HepG2 (cell line): ENCODE results near the gene PKD2L1. TPM values are rescaled to one million over a fixed set of nuclear protein-coding genes. Genes with fewer than 3 reads are reported as not detected.

Source experiments
- BORCS8-MEF2B ChIP-seq: sonication (generic); formaldehyde crosslinking; IDR thresholded peaks from 2 replicates; pipeline ENCODE4 v1.8.0; 2022; ENCODE audit warnings: mild to moderate bottlenecking, missing genetic modification reagents
- BRD4 ChIP-seq: sonication (generic); formaldehyde crosslinking; IDR thresholded peaks from 2 replicates; pipeline ENCODE4 v1.4.0; 2020; ENCODE audit warnings: missing genetic modification reagents
- ETV5 ChIP-seq: IDR thresholded peaks from 2 replicates; pipeline ENCODE4 v1.6.1; 2018; ENCODE audit warnings: missing biosample characterization, missing genetic modification reagents, inconsistent platforms, borderline replicate concordance
- HMGA1 ChIP-seq: sonication (generic); formaldehyde crosslinking; conservative IDR thresholded peaks from 2 replicates; pipeline ENCODE4 v1.4.0; 2020; ENCODE audit warnings: missing genetic modification reagents
- MIXL1 ChIP-seq: IDR thresholded peaks from 2 replicates; pipeline ENCODE4 v1.6.1; 2016
- MTA1 ChIP-seq: sonication (generic); formaldehyde crosslinking; IDR thresholded peaks from 2 replicates; pipeline ENCODE4 v1.4.0; 2020; ENCODE audit warnings: missing genetic modification reagents, mild to moderate bottlenecking, borderline replicate concordance
- NBN ChIP-seq: fragments of 450-650 bp; conservative IDR thresholded peaks from 2 replicates; pipeline ENCODE4 v1.6.1; 2017
- PAX8 ChIP-seq: sonication (generic); formaldehyde crosslinking; IDR thresholded peaks from 2 replicates; pipeline ENCODE4 v1.8.0; 2022; ENCODE audit warnings: mild to moderate bottlenecking, missing genetic modification reagents, borderline replicate concordance
- PHB2 ChIP-seq: fragments of 450-650 bp; IDR thresholded peaks from 2 replicates; pipeline ENCODE4 v1.6.1; 2018; ENCODE audit not compliant: partially characterized antibody
- PLRG1 ChIP-seq: fragments of 450-650 bp; conservative IDR thresholded peaks from 2 replicates; pipeline ENCODE4 v1.6.1; 2016
- RBFOX2 ChIP-seq: fragments of 200-400 bp; formaldehyde crosslinking; IDR thresholded peaks from 2 replicates; pipeline ENCODE4 v1.6.1; 2017; ENCODE audit warnings: low read depth, mild to moderate bottlenecking, low read length
- SP1 ChIP-seq, 2 experiments: fragments of 450-650 bp in 1 of 2; sonication (generic) in 1 of 2; formaldehyde crosslinking in 1 of 2; IDR thresholded peaks; 2 replicates each; pipeline versions ENCODE4 v1.4.0 to v1.6.1; 2016 to 2020; ENCODE audit warnings: missing genetic modification reagents in 1 of 2
- SP5 ChIP-seq: IDR thresholded peaks from 2 replicates; pipeline ENCODE4 v1.6.1; 2016; ENCODE audit warnings: low read depth, borderline replicate concordance
- TCF7L2 ChIP-seq: IDR thresholded peaks from 2 replicates; pipeline ENCODE4 v1.6.1; 2011; ENCODE audit warnings: mild to moderate bottlenecking, low read depth, low read length, moderate library complexity
- ZFP36L1 ChIP-seq: sonication (generic); formaldehyde crosslinking; IDR thresholded peaks from 2 replicates; pipeline ENCODE4 v1.8.0; 2022; ENCODE audit warnings: mild to moderate bottlenecking, missing genetic modification reagents, moderate library complexity
- ZKSCAN5 ChIP-seq: sonication (generic); formaldehyde crosslinking; IDR thresholded peaks from 2 replicates; pipeline ENCODE4 v1.5.1; 2020; ENCODE audit warnings: mild to moderate bottlenecking, missing genetic modification reagents
- ZNF143 ChIP-seq: sonication (generic); formaldehyde crosslinking; IDR thresholded peaks from 2 replicates; pipeline ENCODE4 v1.4.0; 2020; ENCODE audit warnings: missing genetic modification reagents
- ZNF317 ChIP-seq: sonication (generic); formaldehyde crosslinking; IDR thresholded peaks from 2 replicates; pipeline ENCODE4 v1.5.0; 2020; ENCODE audit warnings: mild to moderate bottlenecking, missing genetic modification reagents
- ZNF512 ChIP-seq: sonication (generic); formaldehyde crosslinking; IDR thresholded peaks from 2 replicates; pipeline ENCODE4 v1.4.0; 2020; ENCODE audit warnings: mild to moderate bottlenecking, missing genetic modification reagents
- ZNF652 ChIP-seq: IDR thresholded peaks from 2 replicates; pipeline ENCODE4 v1.6.1; 2016; ENCODE audit warnings: low read depth, borderline replicate concordance
- polyA plus RNA-seq, 8 experiments: library from polyadenylated mRNA; depleted of rRNA in 3 of 8; stranded (reverse) in 7 of 8; unstranded in 1 of 8; fragments of >200 nt; fragmentation: Illumina TruSeq in 4 of 8; extraction: Trizol in 4 of 8; gene quantifications; 2 replicates each; pipeline versions ENCODE4 v1.2.1 to v1.2.3, GENCODE V29; 2011 to 2016; ENCODE audit warnings: low read depth in 4 of 8, missing spikeins in 1 of 8, mixed read lengths in 1 of 8; ENCODE audit not compliant: insufficient read depth in 1 of 8
- total RNA-seq, 5 experiments: library from RNA; depleted of rRNA; stranded (reverse); fragments of >200 nt; fragmentation: Illumina TruSeq; extraction: Trizol; gene quantifications; 2 replicates each; pipeline ENCODE4 v1.2.3, GENCODE V29; 2016; ENCODE audit warnings: low read depth in 1 of 5
- TF ChIP-seq, protein P1 (sequence below): sonication (generic); formaldehyde crosslinking; conservative IDR thresholded peaks from 2 replicates; pipeline ENCODE4 v1.8.1; 2023; ENCODE audit warnings: missing genetic modification reagents
- TF ChIP-seq, protein P2 (sequence below), 2 experiments: sonication (generic) in 1 of 2; formaldehyde crosslinking in 1 of 2; IDR thresholded peaks; 2 replicates each; pipeline versions ENCODE4 v1.4.0 to v1.6.1; 2018 to 2020; ENCODE audit warnings: missing genetic modification reagents in 2 of 2, borderline replicate concordance in 1 of 2, low read depth in 1 of 2, mild to moderate bottlenecking in 1 of 2, missing biosample characterization in 1 of 2
- TF ChIP-seq, protein P3 (sequence below): sonication (generic); formaldehyde crosslinking; IDR thresholded peaks from 2 replicates; pipeline ENCODE4 v1.8.1; 2023; ENCODE audit warnings: missing genetic modification reagents, mild to moderate bottlenecking, borderline replicate concordance

PKD2L1 gene
- total and polyA plus RNA-seq, 2 of the 13 experiments (the other 11 are each of a cell fraction or from before 2014, with no cell fraction given) = 0.07 to 0.15 TPM

GRCh38 chr10:100286051-100287033 lies 43.7 kb downstream of the PKD2L1 start, which contains the start of gene BLOC1S2 (continued):
- TF ChIP-seq, protein P1, sequence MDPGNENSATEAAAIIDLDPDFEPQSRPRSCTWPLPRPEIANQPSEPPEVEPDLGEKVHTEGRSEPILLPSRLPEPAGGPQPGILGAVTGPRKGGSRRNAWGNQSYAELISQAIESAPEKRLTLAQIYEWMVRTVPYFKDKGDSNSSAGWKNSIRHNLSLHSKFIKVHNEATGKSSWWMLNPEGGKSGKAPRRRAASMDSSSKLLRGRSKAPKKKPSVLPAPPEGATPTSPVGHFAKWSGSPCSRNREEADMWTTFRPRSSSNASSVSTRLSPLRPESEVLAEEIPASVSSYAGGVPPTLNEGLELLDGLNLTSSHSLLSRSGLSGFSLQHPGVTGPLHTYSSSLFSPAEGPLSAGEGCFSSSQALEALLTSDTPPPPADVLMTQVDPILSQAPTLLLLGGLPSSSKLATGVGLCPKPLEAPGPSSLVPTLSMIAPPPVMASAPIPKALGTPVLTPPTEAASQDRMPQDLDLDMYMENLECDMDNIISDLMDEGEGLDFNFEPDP (CRISPR knock-in tag) = no peak
- TF ChIP-seq PHB2 (no peak), BORCS8-MEF2B (CRISPR knock-in tag) (no peak), MTA1 (CRISPR knock-in tag) (peak; percentile 76; the same call in 1 of the 2 replicates), SP1 (IDR thresholded peaks at IDR 0.05) (no peak), SP1 (CRISPR knock-in tag; IDR thresholded peaks at IDR 0.05) (peak; percentile 60; the same call in 1 of the 2 replicates), TCF7L2 (no peak), ZNF512 (CRISPR knock-in tag) (no peak), SP5 (CRISPR knock-in tag) (peak; percentile 72; the same call in 1 of the 2 replicates), PAX8 (CRISPR knock-in tag) (no peak), ZFP36L1 (CRISPR knock-in tag) (no peak), ZNF652 (CRISPR knock-in tag) (no peak), PLRG1 (no peak), ZNF143 (CRISPR knock-in tag) (0 out of 2 replicates have a peak, but pooled peaks have one; percentile 30), ETV5 (CRISPR knock-in tag) (peak; percentile 83; the same call in 1 of the 2 replicates), ZNF317 (CRISPR knock-in tag) (peak; percentile 67; the same call in 1 of the 2 replicates), RBFOX2 (peak; percentile 96), MIXL1 (CRISPR knock-in tag) (no peak), BRD4 (peak; percentile 75), HMGA1 (no peak), NBN (no peak), ZKSCAN5 (CRISPR knock-in tag) (no peak)
- TF ChIP-seq, protein P2, sequence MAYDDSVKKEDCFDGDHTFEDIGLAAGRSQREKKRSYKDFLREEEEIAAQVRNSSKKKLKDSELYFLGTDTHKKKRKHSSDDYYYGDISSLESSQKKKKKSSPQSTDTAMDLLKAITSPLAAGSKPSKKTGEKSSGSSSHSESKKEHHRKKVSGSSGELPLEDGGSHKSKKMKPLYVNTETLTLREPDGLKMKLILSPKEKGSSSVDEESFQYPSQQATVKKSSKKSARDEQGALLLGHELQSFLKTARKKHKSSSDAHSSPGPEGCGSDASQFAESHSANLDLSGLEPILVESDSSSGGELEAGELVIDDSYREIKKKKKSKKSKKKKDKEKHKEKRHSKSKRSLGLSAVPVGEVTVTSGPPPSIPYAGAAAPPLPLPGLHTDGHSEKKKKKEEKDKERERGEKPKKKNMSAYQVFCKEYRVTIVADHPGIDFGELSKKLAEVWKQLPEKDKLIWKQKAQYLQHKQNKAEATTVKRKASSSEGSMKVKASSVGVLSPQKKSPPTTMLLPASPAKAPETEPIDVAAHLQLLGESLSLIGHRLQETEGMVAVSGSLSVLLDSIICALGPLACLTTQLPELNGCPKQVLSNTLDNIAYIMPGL (CRISPR knock-in tag; IDR thresholded peaks at IDR 0.05; ENCODE audit: borderline replicate concordance in 1 of 2, low read depth in 1 of 2) = peak; percentile 64 to 94
- TF ChIP-seq, protein P3, sequence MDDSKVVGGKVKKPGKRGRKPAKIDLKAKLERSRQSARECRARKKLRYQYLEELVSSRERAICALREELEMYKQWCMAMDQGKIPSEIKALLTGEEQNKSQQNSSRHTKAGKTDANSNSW = no peak; the same call in 1 of the 2 replicates
